C4-2B (cell line): ENCODE data around the gene KCTD16.

Experiments
- H3K27ac ChIP-seq: fragments of 450-650 bp; 2 replicates; pipeline ENCODE4 v1.5.1; 2017
- ZFX ChIP-seq: fragments of 450-650 bp; IDR thresholded peaks from 2 replicates; pipeline ENCODE4 v1.6.1; 2017
- TF ChIP-seq, protein P1 (sequence below): fragments of 450-650 bp; conservative IDR thresholded peaks from 2 replicates; pipeline ENCODE4 v1.5.1; 2017; ENCODE audit warnings: mild to moderate bottlenecking

KCTD16 gene

DNA sequence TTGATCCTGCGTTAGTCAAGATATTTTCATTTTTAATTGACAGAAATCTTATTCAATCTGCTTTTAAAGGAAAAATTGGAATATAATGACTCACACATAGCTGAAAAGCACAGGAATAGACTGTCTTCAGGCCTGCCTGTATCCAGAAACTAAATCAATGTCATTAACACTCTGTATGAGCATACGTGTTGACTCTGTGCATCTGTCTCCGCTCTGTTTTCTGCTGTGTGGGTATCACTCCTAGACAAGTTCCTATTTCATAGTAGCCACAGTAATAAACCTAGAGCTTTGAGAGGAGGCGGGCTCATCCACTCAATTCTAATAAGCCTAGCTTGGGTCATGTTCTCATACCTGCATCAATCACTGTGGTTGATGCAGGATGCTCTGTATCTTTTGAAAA is 267.6 kb downstream of the KCTD16 start:
- TF ChIP-seq, protein P1, sequence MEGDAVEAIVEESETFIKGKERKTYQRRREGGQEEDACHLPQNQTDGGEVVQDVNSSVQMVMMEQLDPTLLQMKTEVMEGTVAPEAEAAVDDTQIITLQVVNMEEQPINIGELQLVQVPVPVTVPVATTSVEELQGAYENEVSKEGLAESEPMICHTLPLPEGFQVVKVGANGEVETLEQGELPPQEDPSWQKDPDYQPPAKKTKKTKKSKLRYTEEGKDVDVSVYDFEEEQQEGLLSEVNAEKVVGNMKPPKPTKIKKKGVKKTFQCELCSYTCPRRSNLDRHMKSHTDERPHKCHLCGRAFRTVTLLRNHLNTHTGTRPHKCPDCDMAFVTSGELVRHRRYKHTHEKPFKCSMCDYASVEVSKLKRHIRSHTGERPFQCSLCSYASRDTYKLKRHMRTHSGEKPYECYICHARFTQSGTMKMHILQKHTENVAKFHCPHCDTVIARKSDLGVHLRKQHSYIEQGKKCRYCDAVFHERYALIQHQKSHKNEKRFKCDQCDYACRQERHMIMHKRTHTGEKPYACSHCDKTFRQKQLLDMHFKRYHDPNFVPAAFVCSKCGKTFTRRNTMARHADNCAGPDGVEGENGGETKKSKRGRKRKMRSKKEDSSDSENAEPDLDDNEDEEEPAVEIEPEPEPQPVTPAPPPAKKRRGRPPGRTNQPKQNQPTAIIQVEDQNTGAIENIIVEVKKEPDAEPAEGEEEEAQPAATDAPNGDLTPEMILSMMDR, result no peak
- no peak for TF ChIP-seq ZFX
- H3K27ac ChIP-seq, result no peak overlapping the region

DNA sequence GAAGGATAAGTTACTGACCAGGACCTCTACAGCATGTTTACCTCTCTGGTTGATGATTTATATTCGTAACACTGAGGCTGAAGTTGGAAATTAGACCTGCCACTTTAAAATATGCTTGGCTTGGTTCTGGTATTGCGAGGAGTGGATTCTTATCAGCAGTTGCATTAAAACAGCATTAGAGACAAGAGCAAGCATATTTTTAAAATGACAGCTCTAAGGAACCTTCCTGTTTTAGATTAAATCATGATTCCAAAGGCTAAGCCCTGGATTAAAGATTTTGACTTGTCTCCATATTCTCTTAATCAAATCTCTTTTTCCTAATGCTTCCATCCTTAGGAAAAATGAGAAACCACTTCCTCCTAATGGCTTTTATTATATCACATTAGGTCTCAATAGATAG is 277.8 kb downstream of the KCTD16 start:
- TF ChIP-seq, protein P1, result no peak
- TF ChIP-seq ZFX, result no peak

DNA sequence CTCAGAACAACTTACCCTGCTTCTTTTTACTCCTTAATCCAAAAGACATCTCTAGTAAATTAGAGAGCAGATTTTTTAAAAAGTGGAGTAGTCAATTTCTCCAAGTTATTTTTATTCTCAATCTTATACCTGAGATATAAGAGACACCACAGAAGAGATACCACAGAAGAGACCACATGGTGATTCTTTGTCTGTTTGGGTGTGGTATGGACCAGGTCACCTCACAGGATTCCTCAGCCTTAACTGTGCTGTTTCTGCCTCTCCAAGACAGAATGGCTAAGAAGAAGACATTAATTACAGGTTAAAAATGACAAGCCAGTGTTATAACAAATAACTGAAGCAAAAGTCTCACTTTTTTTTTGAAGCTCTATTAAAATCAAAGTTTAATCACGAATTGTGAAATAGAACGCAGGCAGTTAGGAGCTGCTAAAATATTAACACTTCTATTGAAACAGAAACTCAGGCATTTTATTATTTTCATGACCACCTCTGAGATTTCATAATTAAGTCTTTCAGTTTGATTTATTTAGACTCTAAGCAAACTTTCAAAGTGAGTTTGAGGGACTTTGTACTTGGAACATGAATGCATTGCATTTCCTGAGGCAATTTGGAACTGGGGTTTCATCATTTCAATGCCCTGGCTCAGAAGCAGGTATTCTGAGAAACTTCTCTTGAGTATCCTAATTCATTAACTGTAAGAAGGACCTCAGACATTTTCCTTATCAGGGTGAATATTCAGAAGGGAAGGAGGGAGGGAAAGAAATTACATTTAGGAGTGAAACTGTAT is 280.7 kb downstream of the KCTD16 start:
- H3K27ac ChIP-seq, result no peak overlapping the region
- TF ChIP-seq ZFX, result no peak
- TF ChIP-seq, protein P1, result no peak

More for the DNA sequence above, 277.8 kb downstream of the KCTD16 start:
- no peak overlapping the region for H3K27ac ChIP-seq

DNA sequence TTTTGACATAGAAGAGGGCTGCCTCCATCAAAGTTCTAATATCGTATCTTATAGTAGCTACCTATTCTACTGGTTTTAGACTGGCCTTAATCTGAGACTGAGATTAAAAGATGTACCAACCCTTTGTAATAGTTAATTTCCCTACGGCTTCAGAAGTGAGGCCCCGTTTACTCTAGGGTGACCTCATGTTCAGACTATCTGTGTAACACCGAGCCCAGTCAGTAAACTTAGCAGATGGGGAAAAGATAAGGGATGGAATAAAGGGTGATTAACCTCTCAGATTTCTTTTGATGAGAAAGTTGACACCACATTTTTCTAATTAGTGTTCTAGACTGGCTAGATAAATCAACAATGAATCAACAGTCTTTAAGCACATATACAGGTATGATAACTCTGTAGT is 283.1 kb downstream of the KCTD16 start:
- H3K27ac ChIP-seq, result no peak overlapping the region
- TF ChIP-seq, protein P1, result no peak
- TF ChIP-seq ZFX, result no peak

DNA sequence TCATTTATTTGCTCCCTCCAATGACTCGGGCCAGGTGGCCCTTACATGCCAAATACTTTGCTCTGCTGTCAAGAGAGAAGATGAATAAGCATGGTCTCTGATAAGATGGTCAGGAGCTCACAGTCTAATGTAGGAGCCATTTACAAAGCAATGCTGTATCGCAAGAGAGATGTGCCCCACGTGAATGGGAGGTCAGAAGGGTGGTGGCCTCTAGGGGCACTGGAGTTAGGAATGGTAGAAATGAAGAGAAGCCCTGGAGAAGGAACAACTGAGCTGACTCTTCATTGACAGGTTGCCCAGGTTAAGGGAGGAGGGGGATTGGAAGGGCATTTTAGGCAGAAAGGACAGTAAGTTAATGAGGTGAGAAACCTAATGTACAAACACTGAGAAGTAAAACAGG is 286.5 kb downstream of the KCTD16 start:
- H3K27ac ChIP-seq, result no peak overlapping the region
- TF ChIP-seq, protein P1, result no peak
- no peak for TF ChIP-seq ZFX

DNA sequence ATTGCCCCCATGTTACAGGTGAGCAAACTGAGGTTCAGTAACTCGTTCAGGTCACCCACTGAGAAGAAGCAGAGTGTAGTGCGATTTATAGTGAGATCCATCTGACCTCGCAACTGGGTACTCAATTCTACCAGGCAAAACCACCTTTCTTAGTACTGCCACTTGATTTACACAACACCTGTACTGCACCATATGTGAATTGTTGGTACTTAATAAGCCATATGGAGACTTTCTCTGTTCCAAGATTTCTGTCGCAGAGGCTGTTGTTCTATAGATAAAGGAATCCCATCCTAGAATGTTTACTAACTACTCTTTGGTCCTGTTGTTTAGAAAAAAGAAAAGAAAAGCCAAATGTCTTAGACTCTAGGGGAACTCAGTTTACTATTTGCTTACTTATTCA is 287.5 kb downstream of the KCTD16 start:
- no peak for TF ChIP-seq ZFX
- TF ChIP-seq, protein P1, result no peak
- no peak overlapping the region for H3K27ac ChIP-seq

DNA sequence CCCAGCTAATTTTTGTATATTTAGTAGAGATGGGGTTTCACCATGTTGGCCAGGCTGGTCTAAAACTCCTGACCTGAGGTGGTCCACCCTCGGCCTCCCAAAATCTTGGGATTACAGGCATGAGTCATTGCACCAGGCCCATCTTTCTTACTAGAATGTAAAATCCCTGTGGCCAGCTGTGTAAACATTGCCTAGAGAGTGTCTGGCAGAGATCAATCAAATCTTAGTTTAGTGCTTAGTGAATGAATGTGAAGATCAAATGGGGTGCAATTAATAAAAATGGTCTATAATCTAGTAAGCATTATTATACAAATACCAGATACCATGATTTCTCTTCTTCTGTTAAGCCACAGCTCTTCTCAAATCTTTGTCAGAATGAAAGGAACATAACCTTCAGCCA is 289.9 kb downstream of the KCTD16 start:
- no peak overlapping the region for H3K27ac ChIP-seq
- TF ChIP-seq ZFX, result no peak
- TF ChIP-seq, protein P1, result no peak
